Occipital lobe (tissue), 2 donors: ENCODE measurements around the gene NEURL1. TPM values are rescaled to one million over a fixed set of nuclear protein-coding genes. Genes with fewer than 3 reads are reported as not detected.

ENCODE experiments used
- DNase-seq: peaks from one replicate; lab custom pipeline; 2025; lab: John Stamatoyannopoulos, UW
- total RNA-seq: library from RNA; depleted of rRNA; stranded (reverse); fragments of >200 nt; gene quantifications from one replicate; pipeline ENCODE4 v1.2.3, GENCODE V29; 2014

Gene NEURL1
- total RNA-seq, 1 donor from 2014 or later: 25.1 TPM

GRCh38 chr10:103562383-103562782 lies 68.9 kb downstream of the NEURL1 start:
- no peak for DNase-seq

DNA sequence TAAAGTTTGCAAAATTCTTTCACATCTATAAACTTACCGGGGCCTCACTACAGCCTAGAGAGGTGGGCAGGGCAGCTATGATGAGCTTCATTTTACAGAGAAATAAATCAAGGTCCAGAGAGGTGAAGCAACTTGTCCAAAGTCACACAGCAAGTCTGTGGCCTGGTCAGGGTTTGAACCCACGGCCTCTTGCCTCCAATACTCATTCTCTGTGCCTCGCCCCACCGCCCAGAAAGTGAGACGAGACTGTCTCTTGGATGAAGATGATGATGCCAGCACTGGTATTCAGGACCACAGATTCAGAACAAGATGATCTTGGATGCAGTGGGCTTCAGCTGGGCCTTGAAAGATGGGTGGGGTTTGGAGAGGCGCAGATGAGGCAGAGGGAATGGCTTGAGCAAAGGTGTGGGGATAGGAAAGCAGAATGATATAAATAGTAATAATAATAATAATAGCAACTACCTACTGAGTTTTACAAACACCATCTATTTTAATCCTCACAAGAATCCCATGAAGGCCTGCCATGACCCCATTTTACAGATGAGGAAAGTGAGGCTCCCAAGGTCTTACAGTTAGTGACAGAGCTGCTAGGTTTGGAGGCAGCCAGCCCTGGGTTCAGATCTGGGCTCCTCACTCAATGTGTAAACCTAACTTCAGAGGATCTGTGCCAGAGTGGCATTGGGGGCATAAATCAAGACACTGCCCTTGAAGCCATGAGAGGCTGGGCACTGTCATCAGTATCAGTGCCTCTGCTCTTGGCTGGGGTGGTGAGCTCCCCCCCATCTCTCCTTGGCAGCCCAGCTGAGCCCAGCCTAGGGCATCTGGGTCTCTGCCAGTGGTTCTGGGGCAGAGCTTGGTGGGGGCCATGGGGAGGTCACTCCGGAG lies 70.0 kb downstream of the NEURL1 start:
- no peak for DNase-seq

- DNase-seq: no peak
Observed at GRCh38 chr10:103564116-103564501, 70.6 kb downstream of the NEURL1 start.

DNA sequence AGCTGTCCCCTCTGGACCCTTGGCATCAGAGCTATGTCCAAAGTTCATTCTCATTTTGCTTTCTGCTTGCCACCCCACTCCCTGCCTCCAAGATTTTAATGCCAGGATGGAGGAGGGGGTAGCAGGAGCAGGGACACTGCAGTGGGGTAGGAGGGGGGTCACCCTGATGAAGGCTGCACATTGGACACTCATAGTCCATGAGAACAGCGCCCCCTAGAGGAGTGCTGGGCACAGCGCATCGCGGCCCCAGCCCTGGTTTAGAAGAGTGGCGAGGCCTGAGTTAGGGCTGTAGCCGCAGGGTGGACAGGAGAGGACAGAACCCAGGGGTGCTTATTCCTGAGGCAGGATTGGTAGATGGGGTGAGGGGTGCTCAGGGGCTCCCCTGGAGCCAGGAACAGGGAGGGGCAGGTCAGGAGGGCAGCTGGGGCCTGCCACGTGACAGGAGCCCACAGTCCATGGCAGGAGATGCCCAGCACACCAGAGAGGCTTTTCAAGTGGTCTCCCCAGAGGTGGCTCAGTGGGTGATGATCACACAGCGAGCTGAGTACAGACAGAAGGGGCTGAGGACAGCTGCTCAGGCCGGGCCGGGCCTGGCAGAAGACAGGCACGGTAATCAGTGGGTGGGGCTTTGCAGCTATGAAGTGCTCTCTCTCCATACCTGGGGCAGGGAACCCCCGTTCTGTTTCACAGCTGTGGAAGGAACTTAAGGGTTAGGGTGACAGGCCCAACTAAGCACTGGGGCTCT lies 71.4 kb downstream of the NEURL1 start:
- DNase-seq: no peak

DNA sequence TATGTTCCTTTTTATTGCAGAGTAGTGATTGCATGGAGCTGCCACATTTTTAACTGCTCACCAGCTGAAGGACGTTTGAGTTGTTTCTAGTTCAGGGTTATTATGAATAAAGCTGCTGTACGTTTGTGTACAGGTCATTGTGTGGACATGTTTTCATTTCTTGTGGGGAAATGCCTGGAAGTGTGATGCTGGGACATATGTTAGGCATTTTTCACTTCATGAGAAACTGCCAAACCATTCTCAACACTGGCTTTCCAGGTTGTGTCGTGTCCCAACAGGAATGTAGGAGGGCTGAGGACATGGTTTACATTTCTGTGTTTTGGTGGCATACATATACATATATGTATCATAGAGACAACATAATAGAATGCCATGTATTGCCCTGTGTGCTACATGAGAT lies 73.0 kb downstream of the NEURL1 start:
- DNase-seq: no peak

DNA sequence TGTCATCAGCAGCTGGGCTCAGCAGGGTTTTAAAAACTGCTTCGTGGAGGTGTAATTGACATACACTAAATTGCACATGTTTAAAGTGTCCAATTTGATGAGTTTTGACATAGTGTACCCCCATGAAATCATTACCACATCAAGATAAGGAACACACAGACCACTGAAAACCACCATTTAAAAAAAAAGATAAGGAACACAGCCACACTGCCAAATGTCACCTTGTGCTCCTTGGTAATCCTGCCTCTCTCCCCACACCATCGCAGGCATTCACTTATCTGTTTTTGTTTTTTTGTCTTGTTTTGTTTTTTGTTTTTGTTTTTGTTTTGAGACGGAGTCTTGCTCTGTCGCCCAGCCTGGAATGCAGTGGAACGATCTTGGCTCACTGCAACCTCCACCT lies 75.0 kb downstream of the NEURL1 start:
- no peak for DNase-seq

GRCh38 chr10:103569896-103570295 lies 76.4 kb downstream of the NEURL1 start:
- no peak for DNase-seq

DNA sequence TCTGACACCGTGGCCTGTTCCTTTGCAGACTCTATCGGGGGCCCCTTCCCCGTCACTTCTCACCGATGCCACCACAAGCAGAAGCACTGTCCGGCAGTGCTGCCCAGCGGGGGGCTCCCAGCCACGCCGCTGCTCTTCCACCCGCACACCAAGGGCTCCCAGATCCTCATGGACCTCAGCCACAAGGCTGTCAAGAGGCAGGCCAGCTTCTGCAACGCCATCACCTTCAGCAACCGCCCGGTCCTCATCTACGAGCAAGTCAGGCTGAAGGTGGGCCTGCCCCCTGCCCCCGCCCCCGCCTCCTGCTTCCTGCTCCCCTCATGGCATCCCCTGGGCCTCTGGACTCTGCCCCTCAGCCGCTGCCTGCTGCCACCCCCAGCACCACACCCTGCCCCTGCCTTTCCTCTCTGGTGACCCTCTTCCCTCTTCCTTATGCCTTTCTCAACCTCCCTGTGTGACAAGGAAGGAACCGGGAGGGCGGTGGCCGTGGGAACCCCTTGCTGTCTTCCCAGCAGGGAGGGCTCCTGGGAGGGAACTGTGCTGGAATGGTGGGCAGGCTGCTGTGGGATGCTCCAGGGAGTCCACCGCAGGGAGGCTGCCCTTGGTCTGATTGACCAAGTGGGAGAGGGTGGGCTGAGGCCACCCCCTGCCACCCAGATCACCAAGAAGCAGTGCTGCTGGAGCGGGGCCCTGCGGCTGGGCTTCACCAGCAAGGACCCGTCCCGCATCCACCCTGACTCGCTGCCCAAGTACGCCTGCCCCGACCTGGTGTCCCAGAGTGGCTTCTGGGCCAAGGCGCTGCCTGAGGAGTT lies 77.5 kb downstream of the NEURL1 start:
- no peak for DNase-seq

DNA sequence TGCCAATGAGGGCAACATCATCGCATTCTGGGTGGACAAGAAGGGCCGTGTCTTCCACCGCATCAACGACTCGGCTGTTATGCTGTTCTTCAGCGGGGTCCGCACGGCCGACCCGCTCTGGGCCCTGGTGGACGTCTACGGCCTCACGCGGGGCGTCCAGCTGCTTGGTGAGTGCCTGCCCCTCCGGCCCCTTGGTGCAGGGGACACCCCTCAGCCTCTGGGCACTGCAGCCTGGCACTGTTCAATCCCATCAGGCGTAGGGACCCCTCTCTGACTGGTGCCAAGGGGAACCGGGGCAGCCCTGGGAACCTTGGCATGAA lies 78.1 kb downstream of the NEURL1 start:
- no peak for DNase-seq

- no peak for DNase-seq
Observed at GRCh38 chr10:103572347-103573204, 79.1 kb downstream of the NEURL1 start.

DNA sequence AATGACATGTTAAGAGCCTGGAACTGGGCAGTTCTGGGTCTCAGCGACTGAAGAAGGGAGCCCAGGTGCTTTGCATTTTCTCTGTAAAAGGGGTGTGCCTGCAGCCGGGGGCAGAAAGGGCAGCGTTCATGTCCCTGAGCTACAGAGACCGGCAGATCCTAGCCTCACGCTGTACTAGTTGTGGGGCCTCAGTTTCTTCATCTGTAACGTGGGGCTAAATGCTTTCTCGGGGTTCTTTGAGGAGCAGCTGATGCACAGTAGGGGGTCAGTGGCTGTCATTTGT lies 79.6 kb downstream of the NEURL1 start:
- DNase-seq: no peak

DNA sequence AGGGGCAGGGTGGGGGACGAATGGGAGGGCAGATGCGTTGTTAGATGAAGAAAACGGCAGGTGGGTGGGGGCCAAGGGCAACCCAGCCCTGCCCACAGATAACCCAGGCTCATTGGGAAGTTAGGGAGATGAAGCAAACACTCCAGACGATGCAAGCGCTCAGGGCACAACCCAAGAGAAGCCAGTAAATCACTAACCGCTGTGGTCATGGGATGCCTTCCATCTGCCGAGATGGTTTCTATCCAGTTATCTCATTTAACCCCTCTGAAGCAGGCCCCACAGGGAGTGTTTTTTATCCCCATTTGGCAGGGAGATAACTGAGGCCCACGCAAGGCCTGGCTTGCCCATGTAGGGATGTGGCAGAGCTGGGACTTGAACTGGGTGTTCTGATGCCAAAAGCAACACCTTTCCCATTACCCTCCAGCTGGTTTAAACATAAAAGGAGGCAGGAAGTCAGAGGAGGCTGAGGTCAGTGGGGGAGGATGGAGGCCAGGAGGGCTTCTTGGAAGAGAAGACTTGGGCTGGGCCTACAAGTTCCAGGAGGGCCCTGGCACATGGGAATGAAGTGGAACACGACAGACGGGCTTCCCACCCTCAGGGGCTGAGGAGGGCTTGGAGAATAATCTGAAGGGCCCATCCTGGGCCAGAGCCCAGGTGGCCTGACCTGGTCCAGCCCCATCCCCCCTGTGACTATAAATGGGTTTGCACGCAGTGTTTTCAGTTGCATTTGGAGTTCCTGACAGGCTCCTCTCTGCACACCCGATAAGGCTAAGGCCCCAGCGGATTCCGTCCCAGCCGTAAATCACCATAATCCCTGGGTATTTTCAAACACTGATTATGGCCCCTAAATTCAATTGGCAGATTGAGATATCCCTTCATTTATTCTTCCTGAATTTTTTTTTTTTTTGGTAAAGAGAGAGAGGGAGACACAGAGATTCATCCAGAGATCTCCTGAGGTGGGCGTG lies 80.9 kb downstream of the NEURL1 start:
- DNase-seq: no peak

DNA sequence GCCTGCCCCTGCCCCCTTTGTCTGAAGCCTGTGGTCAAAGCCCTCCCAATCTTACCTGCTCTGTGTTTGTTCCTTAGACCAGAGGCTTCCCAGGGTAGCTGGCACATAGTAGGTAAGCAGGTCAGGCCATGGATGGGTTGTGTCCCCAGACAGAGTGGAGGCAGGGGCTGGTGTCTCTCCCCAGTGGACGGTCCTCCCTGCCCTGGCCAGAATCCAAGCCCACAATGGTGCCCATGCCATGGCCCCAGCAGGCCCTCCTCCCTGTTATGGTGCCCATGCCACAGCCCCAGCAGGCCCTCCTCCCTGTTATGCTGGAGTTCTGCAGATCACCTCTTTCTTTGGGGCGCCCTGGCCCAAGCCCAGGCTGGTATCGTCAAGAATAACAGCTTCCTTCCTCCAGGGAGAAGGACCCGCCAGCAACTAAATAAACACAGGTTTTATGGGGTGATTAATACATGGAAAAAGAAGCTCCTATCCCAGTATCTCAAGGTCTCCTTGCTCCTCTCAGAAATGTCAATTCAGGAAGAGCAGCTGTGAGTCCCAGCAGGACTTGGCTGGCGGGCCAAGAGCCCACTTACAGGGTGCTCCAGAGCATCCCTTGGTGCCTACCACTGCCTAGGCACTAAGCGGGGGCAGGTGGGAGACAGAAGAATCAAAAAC lies 82.0 kb downstream of the NEURL1 start:
- no peak for DNase-seq

DNA sequence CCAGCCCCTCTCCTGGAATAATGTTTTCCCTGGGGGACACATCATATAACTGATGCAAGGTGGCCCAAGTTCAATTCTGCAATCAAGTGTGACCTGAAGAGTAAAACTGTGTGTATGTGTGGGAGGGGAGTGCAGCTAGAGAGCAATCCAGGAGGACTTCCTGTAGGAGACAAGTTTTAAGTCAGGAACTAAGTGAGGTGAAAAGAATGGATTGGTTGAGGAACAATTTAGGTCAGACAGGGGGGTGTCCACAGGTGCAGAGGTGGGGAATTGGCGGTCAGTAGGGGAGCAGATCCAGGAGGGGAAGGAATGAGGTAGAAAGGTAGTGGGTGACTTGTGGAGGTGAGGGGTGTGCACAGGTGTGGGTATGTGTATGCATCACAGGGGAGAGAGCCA lies 82.6 kb downstream of the NEURL1 start:
- no peak for DNase-seq

DNA sequence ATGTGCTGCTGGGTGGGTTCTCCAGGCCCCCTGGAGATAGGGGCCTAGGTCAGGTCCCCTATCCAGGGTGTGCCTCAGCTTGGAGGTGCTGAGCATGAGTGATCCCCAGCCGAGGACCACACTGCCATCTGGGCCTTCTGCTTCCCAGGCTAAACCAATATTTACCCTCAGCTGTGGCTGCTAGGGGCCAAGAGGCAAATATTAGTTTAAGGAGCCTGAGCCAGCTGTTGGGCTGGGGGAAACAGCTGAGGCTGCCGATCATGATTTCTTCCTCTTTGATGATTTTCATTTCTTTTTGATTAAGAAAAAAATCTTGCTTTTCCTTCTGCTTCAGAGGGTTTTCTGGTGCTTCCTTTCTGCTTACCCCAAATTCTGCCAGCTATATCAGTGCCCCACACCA lies 83.4 kb downstream of the NEURL1 start:
- DNase-seq: no peak

DNA sequence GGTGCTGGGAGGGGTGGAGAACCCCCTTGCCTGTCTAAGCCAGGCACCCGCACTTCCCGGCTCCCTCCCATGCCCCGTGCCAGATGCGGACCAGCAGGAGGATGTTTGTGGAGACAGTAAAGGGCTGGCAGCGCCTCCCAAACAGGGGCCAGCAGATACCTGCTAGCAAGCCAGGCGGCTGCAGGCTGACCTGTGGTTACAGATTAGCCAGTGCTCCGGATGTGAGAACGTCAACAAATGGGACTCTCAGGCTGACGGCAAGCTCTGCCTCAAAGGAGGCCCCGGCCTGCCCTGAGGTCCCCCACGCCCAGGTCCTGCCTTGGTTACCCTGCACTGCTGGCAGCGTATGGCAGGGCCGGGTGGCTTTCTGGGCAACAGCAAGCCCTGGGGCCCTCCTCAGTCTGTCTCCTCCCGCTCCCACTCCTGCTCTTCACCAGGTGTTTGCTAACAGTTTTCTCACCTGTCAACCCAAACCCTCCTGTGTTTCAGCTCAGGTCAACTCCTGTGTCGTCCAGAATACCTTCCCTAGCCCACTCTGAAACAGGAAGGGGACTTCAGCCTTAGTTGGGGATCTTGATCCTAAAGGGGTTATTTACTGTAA lies 85.4 kb downstream of the NEURL1 start:
- no peak for DNase-seq

DNA sequence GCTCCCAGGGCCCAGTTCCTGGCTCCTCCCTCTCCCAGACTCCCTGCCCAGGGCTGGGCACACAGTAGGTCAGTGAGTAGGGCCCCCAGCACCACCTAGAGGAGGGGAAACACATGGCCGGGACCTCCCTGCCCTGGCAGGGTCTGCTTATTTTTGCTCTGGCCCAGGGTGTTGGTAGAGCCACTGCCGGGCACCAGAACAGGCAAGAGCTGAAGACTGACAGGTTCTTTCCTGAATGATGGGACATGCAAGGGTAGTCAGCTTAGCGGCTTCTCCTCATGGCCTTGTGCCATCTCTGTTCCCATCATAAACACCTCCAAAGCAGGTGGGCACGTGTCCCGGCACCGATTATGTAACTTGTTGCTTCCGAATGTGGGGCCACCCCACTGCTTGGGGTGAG lies 86.5 kb downstream of the NEURL1 start:
- DNase-seq: no peak

DNA sequence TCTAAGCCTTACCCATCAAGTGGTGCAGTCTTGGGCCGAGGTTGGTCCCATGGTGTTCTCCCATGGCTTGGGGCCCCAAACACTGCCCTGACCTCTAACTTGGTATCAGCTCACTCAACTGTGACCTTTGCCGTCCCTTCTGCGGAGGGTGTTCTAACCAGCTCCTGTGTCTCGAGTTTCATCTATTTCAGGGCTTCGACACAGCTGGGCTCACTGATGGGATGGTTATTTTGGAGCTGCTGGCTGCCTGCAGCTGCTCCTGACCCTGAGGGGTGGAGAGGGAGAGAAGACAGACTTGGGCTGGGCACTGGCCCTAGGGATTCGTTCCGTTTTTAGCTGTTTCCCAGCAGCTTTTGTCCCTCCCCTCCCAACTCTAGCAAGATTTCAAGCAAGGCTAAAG lies 86.9 kb downstream of the NEURL1 start:
- no peak for DNase-seq

DNA sequence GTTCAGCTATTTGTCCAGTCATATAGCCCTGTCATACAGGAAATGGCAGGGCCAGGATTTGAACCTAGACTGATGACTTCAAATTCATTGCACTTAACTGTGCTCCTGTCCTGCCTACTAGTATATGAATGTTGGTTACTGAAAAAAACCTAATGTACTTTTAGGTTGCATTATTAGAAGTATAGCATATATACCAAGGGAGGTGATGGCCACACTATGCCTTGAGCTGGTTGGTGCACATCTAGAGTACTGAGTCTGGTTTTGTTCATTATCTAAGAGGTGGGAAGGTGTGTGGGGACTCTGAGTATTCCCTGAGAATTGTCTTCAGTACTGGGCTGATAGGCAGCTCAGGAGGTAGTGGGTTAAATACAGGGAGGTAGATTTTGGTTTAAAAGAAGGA lies 88.0 kb downstream of the NEURL1 start:
- no peak for DNase-seq
